Mucosa of descending colon (tissue), 3 donors: ENCODE results near the gene EVI5L. TPM values are rescaled to one million over a fixed set of nuclear protein-coding genes. Genes with fewer than 3 reads are reported as not detected.

Experiments used
- ATAC-seq: fragments of 200-7000 bp; cut with Tn5 transposase; one replicate; pipeline ENCODE4 v1.9.1; 2020; ENCODE audit warnings: mild to moderate bottlenecking, moderate library complexity
- DNase-seq, 3 donors: peaks; one replicate each; pipeline ENCODE4 v3.0.0-alpha.2; 2020
- H3K36me3 ChIP-seq: fragments of 200-600 bp; one replicate; pipeline ENCODE4 v1.8.0; 2021; ENCODE audit warnings: low read depth, mild to moderate bottlenecking
- H3K4me1 ChIP-seq: fragments of 200-600 bp; one replicate; pipeline ENCODE4 v1.8.0; 2021; ENCODE audit warnings: low read depth, mild to moderate bottlenecking
- H3K4me3 ChIP-seq: fragments of 200-600 bp; one replicate; pipeline ENCODE4 v1.8.0; 2021; ENCODE audit warnings: mild to moderate bottlenecking
- H3K9me3 ChIP-seq: fragments of 200-600 bp; one replicate; pipeline ENCODE4 v1.8.0; 2021; ENCODE audit warnings: mild to moderate bottlenecking
- CTCF ChIP-seq: fragments of 200-600 bp; IDR thresholded peaks from one replicate; pipeline ENCODE4 v1.8.0; 2022; ENCODE audit warnings: antibody characterized with exemption, mild to moderate bottlenecking
- intact Hi-C, 2 donors: fragments of 100-400 bp; cut with DNase I in 1 of 2; cut with micrococcal nuclease in 1 of 2; formaldehyde crosslinking; loops; one replicate each; pipeline versions ENCODE4 v1.11.0 to v1.11.1; 2022; cut with DNase I, micrococcal nuclease
- total RNA-seq, 3 donors: library from RNA; stranded (reverse); fragmentation: NEBNext Ultra II Directional in 2 of 3; extraction: Animal tissue kit (Norgen Biotek cat#: 25700) in 2 of 3; gene quantifications; one replicate each; pipeline versions ENCODE4 v1.2.1 to v1.2.4, GENCODE V29; 2021 to 2023
- donor health status: DM: no; HTN: no; CAD: no; lungs with moderate emphysema.
- donor health status: DM: no; HTN: no; CAD: no.
- donor health status: DM: no; HTN: yes; CAD: no.

Gene EVI5L
- total RNA-seq, 3 donors from 2014 or later, result 8.3 to 17.6 (median 11.4) TPM

GRCh38 chr19:7841751-7842660, 12.0 kb downstream of the EVI5L start:
- Histone ChIP-seq H3K4me1 (no peaks in the 10 kb centered on the region), H3K4me3 (no peak overlapping the region), H3K9me3 (no peaks in the 10 kb centered on the region), H3K36me3 (no peaks in the 10 kb centered on the region)
- ATAC-seq (no peak), DNase-seq (no peak)
- TF ChIP-seq CTCF, result no peak
- intact Hi-C loops, result no loop called here

- intact Hi-C loops, result no loop called here
- ATAC-seq (no peak), DNase-seq (no peak)
- no peaks in the 10 kb centered on the region for H3K9me3 ChIP-seq
- H3K4me1 ChIP-seq, result no peaks in the 10 kb centered on the region
- no peak for TF ChIP-seq CTCF
- no peaks in the 10 kb centered on the region for H3K36me3 ChIP-seq
- H3K4me3 ChIP-seq, result no peak overlapping the region
Measured at GRCh38 chr19:7842661-7843294, 12.8 kb downstream of the EVI5L start.

- no peaks in the 10 kb centered on the region for H3K4me1 ChIP-seq
- intact Hi-C loops, result no loop called here
Measured at GRCh38 chr19:7843521-7843920, 13.5 kb downstream of the EVI5L start.

GRCh38 chr19:7844405-7844804, 14.4 kb downstream of the EVI5L start:
- TF ChIP-seq CTCF, result no peak
- H3K4me1 ChIP-seq, result no peaks in the 10 kb centered on the region
- no peak for DNase-seq
- no peaks in the 10 kb centered on the region for H3K9me3 ChIP-seq
- no peak for ATAC-seq
- H3K4me3 ChIP-seq, result no peak overlapping the region
- H3K36me3 ChIP-seq, result no peaks in the 10 kb centered on the region
- intact Hi-C loops, result no loop called here

More at GRCh38 chr19:7843521-7843920, 13.5 kb downstream of the EVI5L start:
- no peak for ATAC-seq
- Histone ChIP-seq H3K9me3 (no peaks in the 10 kb centered on the region), H3K4me3 (no peak overlapping the region), H3K36me3 (no peaks in the 10 kb centered on the region)
- TF ChIP-seq CTCF, result no peak
- DNase-seq, result no peak

- Histone ChIP-seq H3K4me1 (no peaks in the 10 kb centered on the region), H3K9me3 (no peaks in the 10 kb centered on the region), H3K36me3 (no peaks in the 10 kb centered on the region), H3K4me3 (no peak overlapping the region)
- DNase-seq (no peak), ATAC-seq (no peak)
- TF ChIP-seq CTCF, result no peak
- intact Hi-C loops, result no loop called here
Measured at GRCh38 chr19:7844951-7845350, 14.9 kb downstream of the EVI5L start.
